Hepatocyte (in vitro differentiated cells): Measurements from ENCODE around the gene SLC13A3.

Experiments
- EZH2 ChIP-seq: fragments of 200-600 bp; sonication (generic); IDR thresholded peaks from 2 replicates; pipeline ENCODE4 v1.6.1; 2016; ENCODE audit warnings: antibody characterized with exemption, mild to moderate bottlenecking, borderline replicate concordance
- TF ChIP-seq, protein P1 (sequence below): fragments of 200-600 bp; sonication (generic); IDR thresholded peaks from 2 replicates; pipeline ENCODE4 v1.5.1; 2016; ENCODE audit warnings: antibody characterized with exemption, mild to moderate bottlenecking; ENCODE audit not compliant: poor library complexity

DNA sequence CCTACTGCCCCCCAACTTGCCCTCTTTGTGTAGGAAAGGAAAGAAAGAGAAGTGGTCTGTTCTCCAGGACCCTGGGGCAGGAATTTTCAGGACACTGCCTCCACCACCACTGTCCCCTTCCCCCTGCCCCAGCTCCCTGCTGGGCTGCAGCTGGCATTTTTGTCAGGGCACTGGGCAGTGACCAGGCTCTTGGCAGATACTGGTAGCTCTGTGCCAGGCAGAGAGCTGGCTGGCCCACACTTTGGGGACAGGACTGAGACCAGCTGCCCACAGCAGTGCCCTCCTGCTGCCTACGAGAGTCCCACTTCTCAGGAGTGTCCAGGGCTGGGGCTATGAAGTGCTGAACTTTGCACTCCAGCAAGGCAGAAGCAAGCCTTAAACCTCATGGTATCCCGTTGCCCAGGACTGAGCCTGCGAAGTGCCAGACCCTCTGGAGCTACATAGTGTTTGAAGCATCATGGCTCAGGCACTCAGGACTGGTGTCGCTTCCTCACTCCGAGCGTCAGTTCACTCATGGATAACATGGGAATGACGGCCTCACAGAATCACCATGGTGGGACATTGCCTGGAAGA lies 19.3 kb downstream of the SLC13A3 start:
- TF ChIP-seq, protein P1, sequence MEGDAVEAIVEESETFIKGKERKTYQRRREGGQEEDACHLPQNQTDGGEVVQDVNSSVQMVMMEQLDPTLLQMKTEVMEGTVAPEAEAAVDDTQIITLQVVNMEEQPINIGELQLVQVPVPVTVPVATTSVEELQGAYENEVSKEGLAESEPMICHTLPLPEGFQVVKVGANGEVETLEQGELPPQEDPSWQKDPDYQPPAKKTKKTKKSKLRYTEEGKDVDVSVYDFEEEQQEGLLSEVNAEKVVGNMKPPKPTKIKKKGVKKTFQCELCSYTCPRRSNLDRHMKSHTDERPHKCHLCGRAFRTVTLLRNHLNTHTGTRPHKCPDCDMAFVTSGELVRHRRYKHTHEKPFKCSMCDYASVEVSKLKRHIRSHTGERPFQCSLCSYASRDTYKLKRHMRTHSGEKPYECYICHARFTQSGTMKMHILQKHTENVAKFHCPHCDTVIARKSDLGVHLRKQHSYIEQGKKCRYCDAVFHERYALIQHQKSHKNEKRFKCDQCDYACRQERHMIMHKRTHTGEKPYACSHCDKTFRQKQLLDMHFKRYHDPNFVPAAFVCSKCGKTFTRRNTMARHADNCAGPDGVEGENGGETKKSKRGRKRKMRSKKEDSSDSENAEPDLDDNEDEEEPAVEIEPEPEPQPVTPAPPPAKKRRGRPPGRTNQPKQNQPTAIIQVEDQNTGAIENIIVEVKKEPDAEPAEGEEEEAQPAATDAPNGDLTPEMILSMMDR: no peak
- TF ChIP-seq EZH2: no peak
